Endodermal cell (in vitro differentiated cells): Measurements from ENCODE around the gene NF1. TPM values are rescaled to one million over a fixed set of nuclear protein-coding genes. Genes with fewer than 3 reads are reported as not detected.

Experiments
- DNase-seq: peaks from one replicate; pipeline ENCODE4 v3.0.0-alpha.2; 2017
- H3K27ac ChIP-seq: 2 replicates; pipeline ENCODE4 v1.5.1; 2013; ENCODE audit warnings: mild to moderate bottlenecking, low read depth, low read length, moderate library complexity
- H3K27me3 ChIP-seq: 2 replicates; pipeline ENCODE4 v1.6.1; 2013; ENCODE audit warnings: mild to moderate bottlenecking, low read length, moderate library complexity; ENCODE audit not compliant: insufficient read depth, control insufficient read depth, poor library complexity, severe bottlenecking
- H3K36me3 ChIP-seq: 2 replicates; pipeline ENCODE4 v1.7.0; 2013; ENCODE audit warnings: mild to moderate bottlenecking, low read length, moderate library complexity; ENCODE audit not compliant: control insufficient read depth, insufficient read depth
- H3K4me1 ChIP-seq: one replicate; pipeline ENCODE4 v1.7.0; 2013; ENCODE audit warnings: low read length; ENCODE audit not compliant: control insufficient read depth, insufficient read depth
- H3K4me3 ChIP-seq: 2 replicates; pipeline ENCODE4 v1.5.1; 2013; ENCODE audit warnings: mild to moderate bottlenecking, low read length, moderate library complexity
- H3K9ac ChIP-seq: 2 replicates; pipeline ENCODE4 v1.6.1; 2013; ENCODE audit warnings: mild to moderate bottlenecking, low read length, moderate library complexity; ENCODE audit not compliant: poor library complexity, severe bottlenecking; ENCODE audit errors: extremely low read depth
- H3K9me3 ChIP-seq: 2 replicates; pipeline ENCODE4 v1.6.1; 2013; ENCODE audit warnings: mild to moderate bottlenecking, low read length, moderate library complexity; ENCODE audit not compliant: control insufficient read depth
- H3K27ac Mint-ChIP-seq: 2 replicates; pipeline ENCODE4 v1.8.0; 2020; ENCODE audit warnings: mixed read lengths
- H3K27me3 Mint-ChIP-seq: 2 replicates; pipeline ENCODE4 v1.8.0; 2021; ENCODE audit warnings: mild to moderate bottlenecking, mixed read lengths; ENCODE audit not compliant: insufficient read depth
- H3K36me3 Mint-ChIP-seq: 2 replicates; pipeline ENCODE4 v1.8.0; 2020; ENCODE audit warnings: low read depth, mixed read lengths
- H3K4me1 Mint-ChIP-seq: 2 replicates; pipeline ENCODE4 v1.8.0; 2020; ENCODE audit warnings: mixed read lengths
- H3K4me3 Mint-ChIP-seq: 2 replicates; pipeline ENCODE4 v1.8.0; 2020; ENCODE audit warnings: mild to moderate bottlenecking, moderate library complexity, mixed read lengths
- H3K9me3 Mint-ChIP-seq: 2 replicates; pipeline ENCODE4 v1.8.0; 2020; ENCODE audit warnings: mild to moderate bottlenecking, mixed read lengths
- CTCF ChIP-seq: fragments of 200-600 bp; sonication (generic); conservative IDR thresholded peaks from 2 replicates; pipeline ENCODE4 v1.5.0; 2021; ENCODE audit warnings: antibody characterized with exemption, mild to moderate bottlenecking
- WGBS, 2 experiments: methylation state at CpG; one replicate each; pipeline versions ENCODE4 v1.1.5 to v1.1.7; 2013; ENCODE audit warnings: missing lambda C conversion rate in 2 of 2, mixed read lengths in 1 of 2; ENCODE audit not compliant: insufficient coverage in 1 of 2, insufficient read length in 1 of 2; 5-methylcytosine and 5-hydroxymethylcytosine counted together
- total RNA-seq, 2 donors: library from RNA; stranded (reverse); fragmentation: NEBNext Ultra II Directional in 1 of 2; extraction: Animal tissue kit (Norgen Biotek cat#: 25700) in 1 of 2; gene quantifications; 2 replicates in 1 of 2; 3 replicates in 1 of 2; pipeline ENCODE4 v1.2.1, GENCODE V29; 2021

The NF1 gene
- total RNA-seq, 2 donors from 2014 or later = 61.9 to 69.3 TPM

GRCh38 chr17:31321966-31322365 lies 227.2 kb downstream of the NF1 start:
- Mint-ChIP-seq H3K9me3 (no peaks in the 10 kb centered on the region), H3K27me3 (no peaks in the 10 kb centered on the region), H3K27ac (no peak overlapping the region), H3K36me3 (peaks cover 18% of the 10 kb centered on the region), H3K4me1 (peaks cover 3% of the 10 kb centered on the region), H3K4me3 (no peak overlapping the region)
- H3K27ac ChIP-seq = no peak overlapping the region
- no peaks in the 10 kb centered on the region for H3K4me1 ChIP-seq
- 89 to 92% methylated on average over 3 of the region's 4 CpGs for WGBS, 2 experiments
- H3K9me3 ChIP-seq = no peaks in the 10 kb centered on the region
- TF ChIP-seq CTCF = no peak
- H3K27me3 ChIP-seq = no peaks in the 10 kb centered on the region
- peaks cover 15% of the 10 kb centered on the region for H3K36me3 ChIP-seq
- no peak overlapping the region for H3K9ac ChIP-seq
- no peak for DNase-seq
- H3K4me3 ChIP-seq = no peak overlapping the region

- no peaks in the 10 kb centered on the region for H3K9me3 Mint-ChIP-seq
- no peak overlapping the region for H3K4me3 Mint-ChIP-seq
- H3K27me3 ChIP-seq = no peaks in the 10 kb centered on the region
- no peaks in the 10 kb centered on the region for H3K4me1 ChIP-seq
- no peaks in the 10 kb centered on the region for H3K4me1 Mint-ChIP-seq
- no peak overlapping the region for H3K9ac ChIP-seq
- H3K27ac ChIP-seq = no peak overlapping the region
- H3K4me3 ChIP-seq = no peak overlapping the region
- no peak for DNase-seq
- H3K27me3 Mint-ChIP-seq = no peaks in the 10 kb centered on the region
- TF ChIP-seq CTCF = no peak
- H3K36me3 ChIP-seq = peaks cover 27% of the 10 kb centered on the region
- peaks cover 28% of the 10 kb centered on the region for H3K36me3 Mint-ChIP-seq
- H3K9me3 ChIP-seq = no peaks in the 10 kb centered on the region
- H3K27ac Mint-ChIP-seq = no peak overlapping the region
Observed at GRCh38 chr17:31323551-31323950, 228.8 kb downstream of the NF1 start.

GRCh38 chr17:31327534-31328159 lies 232.9 kb downstream of the NF1 start:
- no peak overlapping the region for H3K4me3 Mint-ChIP-seq
- Histone ChIP-seq H3K4me3 (no peak overlapping the region), H3K36me3 (peaks cover 51% of the 10 kb centered on the region), H3K27me3 (no peaks in the 10 kb centered on the region), H3K9ac (no peak overlapping the region), H3K4me1 (no peaks in the 10 kb centered on the region), H3K27ac (no peak overlapping the region), H3K9me3 (no peaks in the 10 kb centered on the region)
- DNase-seq = no peak
- H3K27ac Mint-ChIP-seq = peak overlapping the region; percentile 74
- TF ChIP-seq CTCF = no peak
- WGBS, 2 experiments = 96 to 98% methylated on average over 6 to 12 of the region's 12 CpGs
- no peaks in the 10 kb centered on the region for H3K9me3 Mint-ChIP-seq
- no peaks in the 10 kb centered on the region for H3K27me3 Mint-ChIP-seq
- H3K36me3 Mint-ChIP-seq = peaks cover 26% of the 10 kb centered on the region
- no peaks in the 10 kb centered on the region for H3K4me1 Mint-ChIP-seq
